Adrenal gland (tissue), 5 donors: ENCODE measurements around the gene CBY2.

Source experiments
- POLR2A ChIP-seq, 2 donors: fragments of 450-650 bp; IDR thresholded peaks; one replicate each; pipeline ENCODE4 v1.6.1; 2017; ENCODE audit warnings: antibody characterized with exemption in 2 of 2, mild to moderate bottlenecking in 2 of 2, moderate library complexity in 1 of 2
- TF ChIP-seq, protein P1 (sequence below), 6 experiments: fragments of 450-650 bp in 4 of 6; fragments of 200-600 bp in 2 of 6; sonication (generic) in 1 of 6; IDR thresholded peaks; 1 replicate in 5 of 6; 2 replicates in 1 of 6; pipeline versions ENCODE4 v1.5.1 to v1.8.0; 2016 to 2021; ENCODE audit warnings: antibody characterized with exemption in 6 of 6, mild to moderate bottlenecking in 2 of 6, moderate library complexity in 1 of 6
- donor health status: DM: no; HTN: no; CAD: no.

DNA sequence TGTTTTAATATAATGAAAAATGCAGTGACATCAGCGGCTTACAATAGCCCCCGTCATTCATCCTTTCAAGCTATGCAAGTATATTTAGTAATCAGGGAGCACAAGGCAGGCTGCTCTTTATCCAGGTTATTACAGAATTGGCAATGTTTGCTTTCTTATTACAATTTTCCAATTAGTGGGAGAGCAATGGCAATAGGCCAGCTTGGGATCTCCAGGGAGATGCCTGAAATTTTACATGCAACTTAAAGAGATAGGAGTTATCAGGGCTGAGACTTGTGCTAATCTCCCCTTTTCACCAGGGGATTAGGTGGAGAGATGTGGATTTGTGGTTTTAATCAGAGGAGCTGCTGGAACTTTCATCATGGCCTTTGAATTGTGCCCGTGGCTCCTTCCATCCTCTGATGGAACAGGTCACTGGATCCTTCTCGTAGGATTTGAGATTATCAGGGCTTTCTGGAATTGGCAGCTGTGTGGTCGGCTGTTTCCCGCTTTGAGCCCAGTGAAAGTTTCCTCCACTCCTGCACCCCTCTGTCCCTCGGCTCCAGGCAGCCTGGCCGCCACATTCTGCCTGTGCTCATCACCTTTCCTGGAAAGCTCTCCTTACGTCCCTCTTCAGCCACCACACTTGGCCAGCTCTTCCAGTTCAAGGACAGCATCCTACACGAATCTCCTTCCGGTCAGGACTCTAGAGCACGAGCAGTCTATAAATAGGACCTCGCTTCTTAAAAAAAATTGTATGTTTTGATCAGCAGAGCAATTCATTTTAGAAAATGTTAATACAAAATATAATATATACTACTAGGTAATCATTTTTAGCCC, 47.0 kb downstream of the CBY2 start:
- TF ChIP-seq POLR2A (IDR thresholded peaks at IDR 0.05), result no peak
- TF ChIP-seq, protein P1, sequence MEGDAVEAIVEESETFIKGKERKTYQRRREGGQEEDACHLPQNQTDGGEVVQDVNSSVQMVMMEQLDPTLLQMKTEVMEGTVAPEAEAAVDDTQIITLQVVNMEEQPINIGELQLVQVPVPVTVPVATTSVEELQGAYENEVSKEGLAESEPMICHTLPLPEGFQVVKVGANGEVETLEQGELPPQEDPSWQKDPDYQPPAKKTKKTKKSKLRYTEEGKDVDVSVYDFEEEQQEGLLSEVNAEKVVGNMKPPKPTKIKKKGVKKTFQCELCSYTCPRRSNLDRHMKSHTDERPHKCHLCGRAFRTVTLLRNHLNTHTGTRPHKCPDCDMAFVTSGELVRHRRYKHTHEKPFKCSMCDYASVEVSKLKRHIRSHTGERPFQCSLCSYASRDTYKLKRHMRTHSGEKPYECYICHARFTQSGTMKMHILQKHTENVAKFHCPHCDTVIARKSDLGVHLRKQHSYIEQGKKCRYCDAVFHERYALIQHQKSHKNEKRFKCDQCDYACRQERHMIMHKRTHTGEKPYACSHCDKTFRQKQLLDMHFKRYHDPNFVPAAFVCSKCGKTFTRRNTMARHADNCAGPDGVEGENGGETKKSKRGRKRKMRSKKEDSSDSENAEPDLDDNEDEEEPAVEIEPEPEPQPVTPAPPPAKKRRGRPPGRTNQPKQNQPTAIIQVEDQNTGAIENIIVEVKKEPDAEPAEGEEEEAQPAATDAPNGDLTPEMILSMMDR (IDR thresholded peaks at IDR 0.05), result no peak
